NT2/D1 (cell line): ENCODE results near the gene LPP.

ENCODE experiments used
- DNase-seq: peaks from one replicate; pipeline ENCODE4 v3.0.0-alpha.2; 2011; ENCODE audit warnings: low read depth, low spot score
- H3K27me3 ChIP-seq: 2 replicates; pipeline ENCODE4 v1.6.0; 2011; ENCODE audit warnings: mild to moderate bottlenecking; ENCODE audit not compliant: insufficient read length, insufficient read depth
- H3K36me3 ChIP-seq: 2 replicates; pipeline ENCODE4 v1.6.1; 2011; ENCODE audit warnings: mild to moderate bottlenecking, low read length, mixed read lengths; ENCODE audit not compliant: insufficient read depth, insufficient read length
- H3K4me1 ChIP-seq: 2 replicates; pipeline ENCODE4 v1.5.1; 2011; ENCODE audit not compliant: insufficient read depth, insufficient read length
- H3K4me3 ChIP-seq: 2 replicates; pipeline ENCODE4 v1.5.1; 2011; ENCODE audit warnings: low read depth; ENCODE audit not compliant: insufficient read length
- H3K9ac ChIP-seq: 2 replicates; pipeline ENCODE4 v1.6.0; 2011; ENCODE audit warnings: low read depth; ENCODE audit not compliant: insufficient read length
- H3K9me3 ChIP-seq: 2 replicates; pipeline ENCODE4 v1.5.1; 2011; ENCODE audit warnings: mild to moderate bottlenecking, low read length; ENCODE audit not compliant: insufficient read depth
- SUZ12 ChIP-seq: IDR thresholded peaks from 2 replicates; pipeline ENCODE4 v1.6.1; 2011; ENCODE audit not compliant: insufficient read length, insufficient read depth; ENCODE audit errors: extremely low read depth
- YY1 ChIP-seq: IDR thresholded peaks from 2 replicates; pipeline ENCODE4 v1.6.1; 2011; ENCODE audit not compliant: insufficient read length, insufficient read depth
- ZNF274 ChIP-seq: IDR thresholded peaks from 2 replicates; pipeline ENCODE4 v1.6.1; 2011; ENCODE audit warnings: mild to moderate bottlenecking, low read depth, low read length

Gene LPP

DNA sequence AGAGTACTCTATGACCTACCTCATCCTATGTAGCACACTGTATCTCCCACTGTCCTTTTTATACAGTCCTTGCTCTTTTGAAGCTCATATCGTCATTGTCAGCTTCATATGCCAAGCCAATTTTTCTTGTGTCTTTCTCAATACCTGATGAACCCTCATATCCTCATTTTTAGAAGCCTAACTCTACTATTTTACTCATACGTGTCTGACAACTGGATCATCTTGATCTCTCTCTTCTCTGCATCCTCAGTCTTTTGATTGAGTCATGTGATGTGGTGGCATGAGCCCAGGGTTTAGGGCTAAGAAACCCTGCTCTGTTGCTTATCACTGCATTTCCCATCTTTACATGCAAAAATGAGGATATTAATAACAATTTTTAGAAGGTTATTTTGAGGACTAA is 352.0 kb downstream of the LPP start:
- no peak for DNase-seq
- H3K9me3 ChIP-seq, result peaks cover 14% of the 10 kb centered on the region; the same call in 1 of the 2 replicates
- H3K4me1 ChIP-seq, result no peaks in the 10 kb centered on the region
- H3K36me3 ChIP-seq, result no peaks in the 10 kb centered on the region
- TF ChIP-seq SUZ12, result no peak
- no peak for TF ChIP-seq ZNF274
- TF ChIP-seq YY1, result no peak
- no peaks in the 10 kb centered on the region for H3K27me3 ChIP-seq
- no peak overlapping the region for H3K9ac ChIP-seq
- no peak overlapping the region for H3K4me3 ChIP-seq

DNA sequence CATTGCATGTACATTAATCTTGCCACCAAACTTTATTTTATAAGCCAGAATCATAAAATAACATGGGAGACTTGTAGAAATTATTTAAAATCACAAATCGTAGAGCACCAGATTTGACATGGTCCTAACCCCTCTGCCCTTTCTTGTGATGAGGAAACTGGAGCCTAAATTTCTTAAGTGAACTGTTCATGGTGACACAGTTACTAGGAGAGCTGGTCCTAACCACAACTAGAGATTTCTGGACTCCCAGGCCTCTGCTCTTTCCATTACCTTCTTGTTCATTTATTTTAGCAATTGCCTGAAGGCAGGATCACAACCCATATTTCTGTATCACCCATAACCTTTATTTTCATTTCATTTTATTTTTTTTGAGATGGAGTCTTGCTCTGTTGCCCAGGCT is 352.5 kb downstream of the LPP start:
- DNase-seq, result no peak
- peaks cover 14% of the 10 kb centered on the region; the same call in 1 of the 2 replicates for H3K9me3 ChIP-seq
- no peak overlapping the region for H3K9ac ChIP-seq
- no peak overlapping the region for H3K4me3 ChIP-seq
- H3K27me3 ChIP-seq, result no peaks in the 10 kb centered on the region
- TF ChIP-seq ZNF274, result no peak
- no peak for TF ChIP-seq SUZ12
- H3K4me1 ChIP-seq, result no peaks in the 10 kb centered on the region
- H3K36me3 ChIP-seq, result no peaks in the 10 kb centered on the region

DNA sequence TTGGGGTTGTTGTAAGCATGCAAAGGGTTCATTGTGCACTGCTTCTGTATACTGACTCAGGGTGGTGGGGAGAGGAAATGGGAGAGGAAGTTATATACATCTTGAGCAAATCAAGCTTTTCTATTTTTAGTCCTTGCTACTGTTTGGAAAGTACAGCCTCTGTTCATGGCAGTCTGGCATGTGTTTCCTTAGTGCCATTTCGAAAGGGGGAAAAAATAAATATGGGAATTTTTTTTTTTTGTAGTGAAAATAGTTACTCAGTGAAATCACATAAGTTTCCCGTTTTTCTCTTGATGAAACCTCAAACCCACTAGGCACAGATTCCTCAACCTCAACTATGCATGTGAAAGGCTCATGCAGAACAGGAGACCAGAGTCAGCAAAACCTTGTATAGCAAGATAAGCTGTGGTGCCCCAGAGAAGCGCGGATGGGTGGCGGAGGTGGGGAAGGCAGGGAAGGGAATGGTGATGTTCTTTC is 353.3 kb downstream of the LPP start:
- Histone ChIP-seq H3K9me3 (peaks cover 12% of the 10 kb centered on the region; the same call in 1 of the 2 replicates), H3K4me1 (no peaks in the 10 kb centered on the region), H3K9ac (no peak overlapping the region), H3K27me3 (no peaks in the 10 kb centered on the region), H3K36me3 (no peaks in the 10 kb centered on the region), H3K4me3 (no peak overlapping the region)
- no peak for TF ChIP-seq YY1
- TF ChIP-seq ZNF274, result no peak
- no peak for TF ChIP-seq SUZ12
- DNase-seq, result peak; percentile 22

DNA sequence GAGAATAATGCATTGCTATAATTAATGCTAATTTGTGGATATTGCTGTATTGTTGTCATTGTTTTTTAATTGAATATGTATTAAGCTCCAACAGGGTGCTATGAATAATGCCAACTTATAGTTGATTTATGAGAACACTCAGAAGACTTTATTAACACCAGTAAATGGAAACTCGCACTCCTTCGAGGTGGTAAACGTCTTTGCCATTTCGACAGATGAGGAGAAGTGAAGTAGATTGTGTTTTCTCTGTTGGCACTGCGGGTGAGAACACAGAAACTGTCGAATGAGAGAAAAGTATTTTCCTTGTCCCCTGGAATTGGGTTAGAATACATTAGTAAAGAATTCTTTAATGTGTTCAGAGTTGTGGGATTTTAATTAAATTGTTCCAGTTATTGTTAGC is 354.5 kb downstream of the LPP start:
- H3K9ac ChIP-seq, result no peak overlapping the region
- no peaks in the 10 kb centered on the region for H3K4me1 ChIP-seq
- no peaks in the 10 kb centered on the region for H3K27me3 ChIP-seq
- H3K4me3 ChIP-seq, result no peak overlapping the region
- no peak for TF ChIP-seq ZNF274
- no peak for TF ChIP-seq SUZ12
- TF ChIP-seq YY1, result no peak
- no peak for DNase-seq
- H3K9me3 ChIP-seq, result peaks cover under 1% of the 10 kb centered on the region; the same call in 1 of the 2 replicates
- H3K36me3 ChIP-seq, result no peaks in the 10 kb centered on the region

DNA sequence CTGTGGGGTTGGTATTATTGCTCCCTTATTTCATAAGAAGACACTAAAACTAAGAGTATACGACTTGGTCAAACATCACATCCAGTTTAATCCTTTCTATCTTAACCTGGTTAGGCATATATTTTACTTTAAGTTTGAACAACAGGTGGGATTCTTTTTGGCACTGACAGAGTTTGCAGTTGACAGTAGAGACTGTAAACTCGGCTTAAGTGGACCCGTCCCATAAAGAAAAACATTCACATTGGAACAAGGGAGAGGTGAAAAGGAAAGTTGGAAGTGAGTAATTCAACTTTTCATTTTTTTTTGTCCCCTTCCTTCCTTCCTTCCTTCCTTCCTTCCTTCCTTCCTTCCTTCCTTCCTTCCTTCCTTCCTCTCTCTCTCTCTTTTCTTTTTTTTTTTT is 355.4 kb downstream of the LPP start:
- Histone ChIP-seq H3K36me3 (no peaks in the 10 kb centered on the region), H3K4me1 (no peaks in the 10 kb centered on the region), H3K9ac (no peak overlapping the region), H3K27me3 (no peaks in the 10 kb centered on the region), H3K9me3 (no peaks in the 10 kb centered on the region), H3K4me3 (no peak overlapping the region)
- TF ChIP-seq ZNF274 (no peak), SUZ12 (no peak), YY1 (no peak)
- DNase-seq, result no peak

DNA sequence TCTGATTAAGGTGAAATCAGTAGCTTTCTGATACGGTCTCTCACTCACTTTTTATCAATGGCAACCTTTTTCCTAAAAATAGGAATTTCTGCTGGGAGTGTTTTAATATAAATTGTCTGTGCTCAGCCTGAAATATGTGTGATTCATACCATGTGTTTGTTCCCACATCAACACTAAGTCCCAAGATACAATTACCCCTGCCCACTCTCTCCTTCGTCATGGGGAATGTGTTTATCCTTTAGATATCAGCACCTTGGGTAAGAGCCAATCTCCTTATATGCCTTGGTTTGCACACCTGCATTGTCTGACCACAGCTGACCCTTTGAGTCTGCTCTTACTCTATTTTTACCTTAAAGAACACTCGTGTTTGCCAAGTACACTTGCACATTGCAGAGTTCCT is 356.4 kb downstream of the LPP start:
- Histone ChIP-seq H3K4me3 (no peak overlapping the region), H3K9me3 (no peaks in the 10 kb centered on the region), H3K4me1 (no peaks in the 10 kb centered on the region), H3K9ac (no peak overlapping the region), H3K27me3 (no peaks in the 10 kb centered on the region), H3K36me3 (no peaks in the 10 kb centered on the region)
- no peak for TF ChIP-seq YY1
- TF ChIP-seq ZNF274, result no peak
- no peak for TF ChIP-seq SUZ12
- no peak for DNase-seq

DNA sequence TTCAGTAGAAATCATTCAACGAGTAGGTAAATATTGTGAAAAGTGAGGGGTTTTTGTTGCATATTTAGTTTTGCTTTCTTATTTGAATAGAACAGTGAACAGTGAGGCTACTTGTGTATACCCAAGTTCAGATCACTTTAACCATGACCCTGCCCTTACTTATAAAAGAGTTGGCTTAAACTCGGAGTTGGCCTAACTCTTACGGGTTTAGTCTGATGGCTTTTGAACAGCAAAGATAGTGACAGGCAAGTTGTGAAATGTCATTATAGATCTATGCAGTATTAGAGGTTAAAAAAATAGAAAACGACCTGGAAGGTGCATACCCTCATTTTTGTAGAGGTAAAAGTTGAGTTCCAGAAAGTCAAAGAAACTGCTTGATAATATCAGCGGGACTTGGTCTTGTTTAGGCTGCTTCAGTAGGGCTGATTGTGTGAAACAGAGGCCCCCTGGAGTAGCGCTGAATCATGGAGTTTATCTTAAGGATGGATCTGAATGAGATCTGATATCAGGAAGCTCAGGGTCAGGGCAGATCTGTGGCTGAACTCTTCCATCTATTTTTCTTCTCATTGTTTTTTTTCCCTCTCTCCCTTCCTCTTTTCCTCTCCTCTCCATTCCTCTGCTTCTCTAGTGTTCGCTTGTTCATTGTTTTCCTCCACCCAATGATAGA is 359.8 kb downstream of the LPP start:
- Histone ChIP-seq H3K27me3 (no peaks in the 10 kb centered on the region), H3K4me3 (no peak overlapping the region), H3K36me3 (no peaks in the 10 kb centered on the region), H3K9me3 (no peaks in the 10 kb centered on the region), H3K9ac (no peak overlapping the region), H3K4me1 (no peaks in the 10 kb centered on the region)
- DNase-seq, result no peak
- no peak for TF ChIP-seq YY1
- no peak for TF ChIP-seq ZNF274
- no peak for TF ChIP-seq SUZ12
